Prostate gland (tissue), 2 donors: ENCODE measurements around the gene PTPN2. TPM values are rescaled to one million over a fixed set of nuclear protein-coding genes. Genes with fewer than 3 reads are reported as not detected.

Experiments
- DNase-seq: peaks from one replicate; pipeline ENCODE4 v3.0.0-alpha.2; 2019; ENCODE audit warnings: low spot score
- H3K27ac ChIP-seq, 2 donors: fragments of 200-600 bp; sonication (generic); 2 replicates each; pipeline ENCODE4 v1.5.1; 2017 to 2019
- H3K27me3 ChIP-seq: fragments of 200-600 bp; sonication (generic); replicated peaks from 2 replicates; pipeline ENCODE4 v1.5.1; 2019; ENCODE audit not compliant: insufficient read depth
- H3K36me3 ChIP-seq, 2 donors: fragments of 200-600 bp; sonication (generic); 1 replicate in 1 of 2; 2 replicates in 1 of 2; pipeline versions ENCODE4 v1.5.1 to v1.8.1; 2017 to 2019
- H3K4me1 ChIP-seq: fragments of 200-600 bp; sonication (generic); replicated peaks from 2 replicates; pipeline ENCODE4 v1.5.1; 2019
- H3K4me3 ChIP-seq, 2 donors: fragments of 200-600 bp; sonication (generic); 2 replicates each; pipeline ENCODE4 v1.5.1; 2017 to 2019
- H3K9me3 ChIP-seq: fragments of 200-600 bp; sonication (generic); 2 replicates; pipeline ENCODE4 v1.5.1; 2017
- POLR2A ChIP-seq: fragments of 450-650 bp; IDR thresholded peaks from one replicate; pipeline ENCODE4 v1.6.1; 2016; ENCODE audit warnings: antibody characterized with exemption, mild to moderate bottlenecking
- POLR2AphosphoS5 ChIP-seq: sonication (generic); formaldehyde crosslinking; IDR thresholded peaks from one replicate; pipeline ENCODE4 v1.6.1; 2017; ENCODE audit warnings: antibody characterized with exemption
- WGBS: methylation state at CpG from one replicate; pipeline ENCODE4 v1.1.5; 2018; 5-methylcytosine and 5-hydroxymethylcytosine counted together
- intact Hi-C: fragments of 100-400 bp; cut with DNase I; formaldehyde crosslinking; loops from one replicate; pipeline ENCODE4 v1.14.2; 2022
- total RNA-seq, 2 donors: library from RNA; depleted of rRNA; stranded (reverse); fragments of >200 nt; gene quantifications; one replicate each; pipeline ENCODE4 v1.1.0, GENCODE V29; 2016
- TF ChIP-seq, protein P1 (sequence below), 4 experiments: fragments of 200-600 bp in 2 of 4; fragments of 450-650 bp in 2 of 4; sonication (generic) in 2 of 4; IDR thresholded peaks; 1 replicate in 3 of 4; 2 replicates in 1 of 4; pipeline ENCODE4 v1.5.1; 2016 to 2019; ENCODE audit warnings: antibody characterized with exemption in 4 of 4, mild to moderate bottlenecking in 2 of 4, moderate library complexity in 2 of 4

The PTPN2 gene
- total RNA-seq, 2 donors from 2014 or later, result 25.0 to 34.0 TPM

DNA sequence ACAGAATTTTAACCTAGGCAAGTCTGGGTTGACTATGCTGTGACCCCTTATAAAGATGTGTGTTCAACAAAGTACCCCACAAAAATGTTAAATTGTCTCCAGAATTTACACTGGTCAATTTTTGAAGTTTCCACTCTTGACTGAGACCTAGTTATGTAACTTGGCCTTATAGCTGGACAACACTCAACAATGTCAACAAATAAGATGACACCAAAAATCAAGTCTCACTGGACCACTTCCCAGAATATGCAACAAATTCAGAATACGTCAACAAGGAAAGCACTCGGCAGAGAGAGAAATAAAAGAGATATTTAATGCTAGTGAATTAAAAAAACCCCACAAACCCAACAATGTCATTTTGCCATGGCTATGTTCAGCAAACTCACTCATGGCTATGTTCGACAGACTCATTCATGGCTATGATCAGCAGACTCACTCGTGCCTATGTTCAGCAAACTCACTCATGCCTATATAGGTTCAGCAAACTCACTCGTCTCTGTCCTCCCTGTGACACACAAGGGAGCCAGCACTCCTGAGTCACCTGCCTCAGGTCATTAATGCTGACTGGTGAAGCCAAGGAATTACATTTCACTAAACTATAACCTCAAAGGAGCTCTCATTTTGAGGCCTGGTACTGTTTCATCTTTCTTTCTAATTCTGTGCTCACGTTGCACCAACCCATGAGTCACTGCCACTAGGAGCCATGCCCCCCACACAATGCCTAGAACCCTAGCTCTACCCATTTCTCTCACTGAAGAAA lies 72.7 kb downstream of the PTPN2 start:
- 71% methylated on average over 6 of the region's 6 CpGs for WGBS
- no peaks in the 10 kb centered on the region for H3K4me1 ChIP-seq
- no peak overlapping the region for H3K27ac ChIP-seq
- H3K4me3 ChIP-seq, result no peak overlapping the region
- no peak for DNase-seq
- intact Hi-C loops, result no loop called here
- no peaks in the 10 kb centered on the region for H3K9me3 ChIP-seq
- no peaks in the 10 kb centered on the region for H3K27me3 ChIP-seq
- TF ChIP-seq, protein P1, sequence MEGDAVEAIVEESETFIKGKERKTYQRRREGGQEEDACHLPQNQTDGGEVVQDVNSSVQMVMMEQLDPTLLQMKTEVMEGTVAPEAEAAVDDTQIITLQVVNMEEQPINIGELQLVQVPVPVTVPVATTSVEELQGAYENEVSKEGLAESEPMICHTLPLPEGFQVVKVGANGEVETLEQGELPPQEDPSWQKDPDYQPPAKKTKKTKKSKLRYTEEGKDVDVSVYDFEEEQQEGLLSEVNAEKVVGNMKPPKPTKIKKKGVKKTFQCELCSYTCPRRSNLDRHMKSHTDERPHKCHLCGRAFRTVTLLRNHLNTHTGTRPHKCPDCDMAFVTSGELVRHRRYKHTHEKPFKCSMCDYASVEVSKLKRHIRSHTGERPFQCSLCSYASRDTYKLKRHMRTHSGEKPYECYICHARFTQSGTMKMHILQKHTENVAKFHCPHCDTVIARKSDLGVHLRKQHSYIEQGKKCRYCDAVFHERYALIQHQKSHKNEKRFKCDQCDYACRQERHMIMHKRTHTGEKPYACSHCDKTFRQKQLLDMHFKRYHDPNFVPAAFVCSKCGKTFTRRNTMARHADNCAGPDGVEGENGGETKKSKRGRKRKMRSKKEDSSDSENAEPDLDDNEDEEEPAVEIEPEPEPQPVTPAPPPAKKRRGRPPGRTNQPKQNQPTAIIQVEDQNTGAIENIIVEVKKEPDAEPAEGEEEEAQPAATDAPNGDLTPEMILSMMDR (IDR thresholded peaks at IDR 0.05), result no peak
- TF ChIP-seq POLR2AphosphoS5, result no peak
- no peak for TF ChIP-seq POLR2A
- H3K36me3 ChIP-seq, result no peaks in the 10 kb centered on the region

DNA sequence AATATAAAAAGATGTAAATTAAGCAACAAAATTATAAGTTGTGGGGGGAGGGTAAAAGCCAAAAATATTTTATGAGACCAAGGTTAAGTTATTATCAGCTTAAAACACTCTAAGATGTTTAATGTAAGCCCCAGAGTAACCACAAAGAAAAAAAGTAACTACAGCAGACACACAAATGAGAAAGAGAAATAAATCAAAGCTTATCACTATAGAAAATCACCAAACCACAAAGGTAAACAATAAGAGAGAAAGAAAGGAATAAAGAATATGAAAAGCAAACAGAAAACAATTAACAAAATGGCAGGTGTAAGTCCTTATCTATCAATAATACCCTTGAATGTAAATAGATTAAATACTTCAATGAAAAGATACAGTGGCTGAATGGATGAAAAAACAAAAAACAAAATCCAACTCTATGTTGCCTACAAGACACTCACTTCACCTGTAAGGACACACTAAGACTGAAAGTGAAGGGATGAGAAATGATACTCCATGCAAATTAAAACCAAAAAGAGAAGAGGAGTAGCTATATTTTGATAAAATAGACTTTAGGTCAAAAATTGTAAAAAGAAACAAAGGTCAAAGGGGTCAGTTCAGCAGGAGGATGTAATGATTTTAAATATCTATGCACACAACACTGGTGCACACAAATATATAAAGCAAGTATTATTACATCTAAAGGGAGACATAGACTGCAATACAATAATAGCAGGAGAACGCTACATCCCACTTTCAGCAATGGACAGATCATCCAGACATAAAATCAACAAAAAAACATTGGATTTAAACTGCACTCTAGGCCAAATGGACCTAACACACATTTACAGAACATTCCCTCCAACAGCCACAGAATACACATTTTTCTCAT lies 80.7 kb downstream of the PTPN2 start:
- TF ChIP-seq, protein P1 (IDR thresholded peaks at IDR 0.05), result no peak
- no peak for TF ChIP-seq POLR2A
- TF ChIP-seq POLR2AphosphoS5, result no peak
- no peaks in the 10 kb centered on the region for H3K4me1 ChIP-seq
- intact Hi-C loops, result no loop called here
- no peaks in the 10 kb centered on the region for H3K36me3 ChIP-seq
- no peaks in the 10 kb centered on the region for H3K9me3 ChIP-seq
- no peak for DNase-seq
- no peak overlapping the region for H3K27ac ChIP-seq
- 96% methylated on average over 1 of the region's 1 CpG for WGBS
- H3K4me3 ChIP-seq, result no peak overlapping the region
- H3K27me3 ChIP-seq, result no peaks in the 10 kb centered on the region

DNA sequence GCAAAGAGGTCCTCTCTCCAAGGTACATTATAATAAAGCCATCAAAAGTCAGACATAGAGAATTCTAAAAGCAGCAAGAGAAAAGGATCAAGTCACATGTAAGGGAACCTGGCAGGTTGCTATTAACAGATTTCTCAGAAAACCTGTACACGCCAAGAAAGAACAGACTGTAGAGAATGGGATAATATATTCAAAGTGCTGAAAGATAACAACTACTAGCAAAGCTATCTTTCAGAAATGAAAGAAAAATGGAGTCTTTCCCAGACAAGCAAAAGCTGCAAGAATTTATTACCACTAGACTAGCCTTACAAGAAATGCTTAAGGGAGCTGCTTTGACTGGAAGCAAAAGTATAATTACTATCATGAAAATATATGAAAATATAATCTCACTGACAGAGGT lies 81.5 kb downstream of the PTPN2 start:
- no peak for DNase-seq
- 100% methylated on average over 1 of the region's 1 CpG for WGBS
- TF ChIP-seq, protein P1 (IDR thresholded peaks at IDR 0.05), result no peak

DNA sequence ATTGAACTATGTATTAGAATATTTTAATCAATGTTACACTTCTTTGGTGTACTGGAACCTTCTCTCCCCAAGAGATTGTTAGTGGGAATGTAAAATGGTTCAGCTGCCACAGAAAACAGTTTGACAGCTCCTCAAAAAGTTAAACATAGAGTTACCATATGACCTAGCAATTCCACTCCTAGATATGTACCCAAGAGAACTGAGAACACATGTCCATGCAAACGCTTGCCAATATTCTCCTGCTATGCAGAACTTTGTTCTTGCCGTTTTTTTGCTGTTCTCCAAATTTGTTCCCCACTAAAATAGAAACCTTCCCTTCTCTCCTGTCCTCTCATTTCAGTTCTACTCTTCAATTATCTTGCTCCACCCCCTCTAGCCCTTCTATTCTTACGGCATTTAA lies 87.6 kb downstream of the PTPN2 start:
- DNase-seq, result no peak
- no peak overlapping the region for H3K4me3 ChIP-seq
- no peaks in the 10 kb centered on the region for H3K4me1 ChIP-seq
- 88% methylated on average over 3 of the region's 3 CpGs for WGBS
- TF ChIP-seq POLR2A (no peak), POLR2AphosphoS5 (no peak)
- TF ChIP-seq, protein P1 (IDR thresholded peaks at IDR 0.05), result no peak
- intact Hi-C loops, result no loop called here
- H3K27me3 ChIP-seq, result no peaks in the 10 kb centered on the region
- H3K36me3 ChIP-seq, result no peaks in the 10 kb centered on the region
- no peaks in the 10 kb centered on the region for H3K9me3 ChIP-seq
- no peak overlapping the region for H3K27ac ChIP-seq

More for the DNA sequence above, 81.5 kb downstream of the PTPN2 start:
- Histone ChIP-seq H3K27ac (no peak overlapping the region), H3K27me3 (no peaks in the 10 kb centered on the region), H3K4me1 (no peaks in the 10 kb centered on the region), H3K4me3 (no peak overlapping the region), H3K36me3 (no peaks in the 10 kb centered on the region), H3K9me3 (no peaks in the 10 kb centered on the region)
- intact Hi-C loops, result no loop called here
